HCT116 (cell line): ENCODE measurements around the gene ABI1. TPM values are rescaled to one million over a fixed set of nuclear protein-coding genes. Genes with fewer than 3 reads are reported as not detected.

Experiments
- ATAC-seq: fragments of 200-7000 bp; cut with Tn5 transposase; 2 replicates; pipeline ENCODE4 v1.9.1; 2020; ENCODE audit warnings: mild to moderate bottlenecking, moderate library complexity
- BruUV-seq: library from RNA; stranded (reverse); fragments of 400-500 nt; replicated peaks from 2 replicates; lab custom pipeline; 2021; lab: Mats Ljungman, UMichigan
- CTCF ChIA-PET: fragments of 300-600 bp; sonication (Branson Sonifier 250); formaldehyde crosslinking; loops from one replicate; lab custom pipeline; 2021; ENCODE audit warnings: antibody characterized with exemption; lab: Charles Lee
- POLR2A ChIA-PET: fragments of 300-600, 350-600 bp; sonication (Branson Sonifier 250); formaldehyde crosslinking; loops from one replicate; lab custom pipeline; 2021; ENCODE audit warnings: antibody characterized with exemption; lab: Charles Lee
- RAD21 ChIA-PET, 2 experiments: fragments of 300-600 bp; sonication (Branson Sonifier 250); formaldehyde crosslinking; loops; one replicate each; lab custom pipeline; 2023; ENCODE audit warnings: low total read pairs in 2 of 2; ENCODE audit not compliant: uncharacterized antibody in 2 of 2, unreplicated experiment in 2 of 2, low non-redundant PET in 1 of 2; lab: Charles Lee
- DNase-seq: peaks from one replicate; pipeline ENCODE4 v3.0.0-alpha.2; 2010; ENCODE audit warnings: low read depth, low spot score
- H2AFZ ChIP-seq: fragments of 200-600 bp; shearing (Covaris generic), sonication (generic); 2 replicates; pipeline ENCODE4 v1.6.1; 2017; ENCODE audit warnings: low read depth, mixed run types, mixed read lengths, antibody characterized with exemption, low read length; ENCODE audit not compliant: poor library complexity, severe bottlenecking
- H3K27ac ChIP-seq: 2 replicates; pipeline ENCODE4 v1.5.1; 2012; ENCODE audit warnings: low read depth, low read length
- H3K27me3 ChIP-seq: fragments of 200-600 bp; sonication (generic); 2 replicates; pipeline ENCODE4 v1.6.1; 2016; ENCODE audit warnings: mixed run types, low read length, mixed read lengths; ENCODE audit not compliant: insufficient read depth
- H3K36me3 ChIP-seq, 2 experiments: fragments of 200-500 bp in 1 of 2; fragments of 200-600 bp in 1 of 2; sonication (Bioruptor generic) in 1 of 2; sonication (generic) in 1 of 2; 2 replicates each; pipeline versions ENCODE4 v1.5.1 to v1.6.1; 2014 to 2016; ENCODE audit warnings: low read length in 2 of 2, inconsistent platforms in 1 of 2, mixed read lengths in 1 of 2, mixed run types in 1 of 2; ENCODE audit not compliant: insufficient read depth in 2 of 2, control insufficient read depth in 1 of 2
- H3K4me1 ChIP-seq, 2 experiments: fragments of 200-600 bp in 1 of 2; sonication (generic) in 1 of 2; 2 replicates each; pipeline versions ENCODE4 v1.5.1 to v1.6.1; 2012 to 2017; ENCODE audit warnings: low read length in 2 of 2, inconsistent platforms in 1 of 2, mild to moderate bottlenecking in 1 of 2, mixed read lengths in 1 of 2, mixed run types in 1 of 2, moderate library complexity in 1 of 2; ENCODE audit not compliant: insufficient read depth in 2 of 2, control insufficient read depth in 1 of 2
- H3K4me2 ChIP-seq: fragments of 200-600 bp; sonication (generic); 2 replicates; pipeline ENCODE4 v1.6.1; 2017; ENCODE audit warnings: mixed run types, low read length, mixed read lengths
- H3K4me3 ChIP-seq, 2 experiments: fragments of 200-600 bp in 1 of 2; sonication (generic) in 1 of 2; replicated peaks in 1 of 2; 2 replicates each; pipeline ENCODE4 v1.5.1; 2011 to 2016; ENCODE audit warnings: low read length in 2 of 2, control low read depth in 1 of 2, low read depth in 1 of 2, mild to moderate bottlenecking in 1 of 2, mixed read lengths in 1 of 2, mixed run types in 1 of 2
- H3K79me2 ChIP-seq: fragments of 200-600 bp; sonication (generic); 2 replicates; pipeline ENCODE4 v1.6.1; 2017; ENCODE audit warnings: mild to moderate bottlenecking, mixed run types, low read length, moderate library complexity, mixed read lengths; ENCODE audit not compliant: insufficient read depth
- H3K9ac ChIP-seq: fragments of 200-600 bp; sonication (generic); 2 replicates; pipeline ENCODE4 v1.6.1; 2016; ENCODE audit warnings: low read length, mixed read lengths
- H3K9me2 ChIP-seq: fragments of 200-600 bp; sonication (generic), shearing (Covaris generic); 2 replicates; pipeline ENCODE4 v1.6.1; 2017; ENCODE audit warnings: mixed run types, mild to moderate bottlenecking, moderate library complexity; ENCODE audit not compliant: insufficient read depth
- H3K9me3 ChIP-seq, 2 experiments: fragments of 200-500 bp in 1 of 2; fragments of 200-600 bp in 1 of 2; sonication (Bioruptor generic) in 1 of 2; sonication (generic) in 1 of 2; 2 replicates each; pipeline ENCODE4 v1.6.1; 2014 to 2017; ENCODE audit warnings: low read length in 2 of 2, mixed read lengths in 2 of 2, inconsistent platforms in 1 of 2, low read depth in 1 of 2, mild to moderate bottlenecking in 1 of 2, mixed run types in 1 of 2, moderate library complexity in 1 of 2; ENCODE audit not compliant: control insufficient read depth in 1 of 2, insufficient read depth in 1 of 2
- H4K20me1 ChIP-seq: fragments of 200-600 bp; sonication (generic), shearing (Covaris generic); 2 replicates; pipeline ENCODE4 v1.6.1; 2017; ENCODE audit warnings: mixed run types, mild to moderate bottlenecking, moderate library complexity; ENCODE audit not compliant: insufficient read depth
- CEBPB ChIP-seq: IDR thresholded peaks from 2 replicates; pipeline ENCODE4 v1.6.1; 2012; ENCODE audit warnings: low read depth
- EZH2 ChIP-seq: fragments of 200-600 bp; sonication (generic); IDR thresholded peaks from 2 replicates; pipeline ENCODE4 v1.6.1; 2017; ENCODE audit warnings: antibody characterized with exemption, mixed run types
- EZH2phosphoT487 ChIP-seq: fragments of 200-600 bp; IDR thresholded peaks from 2 replicates; pipeline ENCODE4 v1.6.1; 2018; ENCODE audit warnings: antibody characterized with exemption, borderline replicate concordance
- FOSL1 ChIP-seq: IDR thresholded peaks from 2 replicates; pipeline ENCODE4 v1.6.1; 2012; ENCODE audit warnings: low read depth
- MAX ChIP-seq: IDR thresholded peaks from 2 replicates; pipeline ENCODE4 v1.6.1; 2012
- REST ChIP-seq: IDR thresholded peaks from 2 replicates; pipeline ENCODE4 v1.6.1; 2012; ENCODE audit warnings: low read depth
- SRF ChIP-seq: IDR thresholded peaks from 2 replicates; pipeline ENCODE4 v1.6.1; 2012; ENCODE audit warnings: low read depth
- YY1 ChIP-seq: IDR thresholded peaks from 2 replicates; pipeline ENCODE4 v1.6.1; 2011; ENCODE audit warnings: low read length, low read depth, moderate library complexity, mild to moderate bottlenecking; ENCODE audit not compliant: insufficient replicate concordance; ENCODE audit errors: extremely low read depth
- intact Hi-C: fragments of 100-400 bp; cut with micrococcal nuclease; formaldehyde crosslinking; loops from 2 replicates; pipeline ENCODE4 v1.10.0; 2022
- total RNA-seq: library from RNA; stranded (reverse); gene quantifications from one replicate; pipeline ENCODE4 v1.2.1, GENCODE V29; 2021; ENCODE audit not compliant: unreplicated experiment

ABI1 gene
- total RNA-seq, 1 experiment from 2014 or later = 34.8 TPM

- H3K36me3 ChIP-seq = no peaks in the 10 kb centered on the region
- ChIA-PET CTCF (no interaction called here), RAD21 (no interaction called here), POLR2A (no interaction called here)
- H4K20me1 ChIP-seq = no peaks in the 10 kb centered on the region
- H3K4me2 ChIP-seq = no peak overlapping the region
- no peaks in the 10 kb centered on the region for H3K9me3 ChIP-seq
- H2AFZ ChIP-seq = no peak overlapping the region
- no TSS peak for BruUV-seq
- DNase-seq (no peak), ATAC-seq (no peak)
- no peak overlapping the region for H3K9ac ChIP-seq
- H3K79me2 ChIP-seq = peaks cover 45% of the 10 kb centered on the region
- H3K27me3 ChIP-seq = no peaks in the 10 kb centered on the region
- TF ChIP-seq FOSL1 (no peak), MAX (no peak), EZH2 (no peak), SRF (no peak), REST (no peak), EZH2phosphoT487 (no peak)
- no peaks in the 10 kb centered on the region for H3K4me1 ChIP-seq
- intact Hi-C loops = no loop called here
- H3K4me3 ChIP-seq = no peak overlapping the region
- no peaks in the 10 kb centered on the region for H3K9me2 ChIP-seq
- no peak overlapping the region for H3K27ac ChIP-seq
These were observed 58.2 kb downstream of the ABI1 start for GRCh38 chr10:26802527-26802926.

GRCh38 chr10:26801831-26802230, 58.9 kb downstream of the ABI1 start:
- CTCF ChIA-PET = no interaction called here
- Histone ChIP-seq H3K36me3 (no peaks in the 10 kb centered on the region), H3K9me2 (no peaks in the 10 kb centered on the region), H3K79me2 (peaks cover 49% of the 10 kb centered on the region), H2AFZ (no peak overlapping the region), H4K20me1 (no peaks in the 10 kb centered on the region), H3K9ac (no peak overlapping the region), H3K4me1 (no peaks in the 10 kb centered on the region), H3K4me2 (no peak overlapping the region), H3K4me3 (no peak overlapping the region), H3K9me3 (0 out of 4 replicates have a peak, but pooled peaks cover 0 to under 1% of the 10 kb centered on the region in 2 experiments), H3K27ac (no peak overlapping the region), H3K27me3 (no peaks in the 10 kb centered on the region)
- DNase-seq = no peak
- no TSS peak for BruUV-seq
- RAD21 ChIA-PET = no interaction called here
- no peak for TF ChIP-seq REST
- TF ChIP-seq CEBPB = no peak
- TF ChIP-seq YY1 = no peak
- intact Hi-C loops = no loop called here
- POLR2A ChIA-PET = no interaction called here
- no peak for ATAC-seq
